Fibroblast of skin of abdomen (primary cell): ENCODE measurements around the gene HRH2.
"Not testable (repeated sequence)": the region's sequence is repeated elsewhere in the genome, so short reads cannot be mapped to it uniquely, and the experiment has no call there.

Experiments used
- DNase-seq: peaks from one replicate; pipeline ENCODE4 v3.0.0-alpha.2; 2013

The HRH2 gene

DNA sequence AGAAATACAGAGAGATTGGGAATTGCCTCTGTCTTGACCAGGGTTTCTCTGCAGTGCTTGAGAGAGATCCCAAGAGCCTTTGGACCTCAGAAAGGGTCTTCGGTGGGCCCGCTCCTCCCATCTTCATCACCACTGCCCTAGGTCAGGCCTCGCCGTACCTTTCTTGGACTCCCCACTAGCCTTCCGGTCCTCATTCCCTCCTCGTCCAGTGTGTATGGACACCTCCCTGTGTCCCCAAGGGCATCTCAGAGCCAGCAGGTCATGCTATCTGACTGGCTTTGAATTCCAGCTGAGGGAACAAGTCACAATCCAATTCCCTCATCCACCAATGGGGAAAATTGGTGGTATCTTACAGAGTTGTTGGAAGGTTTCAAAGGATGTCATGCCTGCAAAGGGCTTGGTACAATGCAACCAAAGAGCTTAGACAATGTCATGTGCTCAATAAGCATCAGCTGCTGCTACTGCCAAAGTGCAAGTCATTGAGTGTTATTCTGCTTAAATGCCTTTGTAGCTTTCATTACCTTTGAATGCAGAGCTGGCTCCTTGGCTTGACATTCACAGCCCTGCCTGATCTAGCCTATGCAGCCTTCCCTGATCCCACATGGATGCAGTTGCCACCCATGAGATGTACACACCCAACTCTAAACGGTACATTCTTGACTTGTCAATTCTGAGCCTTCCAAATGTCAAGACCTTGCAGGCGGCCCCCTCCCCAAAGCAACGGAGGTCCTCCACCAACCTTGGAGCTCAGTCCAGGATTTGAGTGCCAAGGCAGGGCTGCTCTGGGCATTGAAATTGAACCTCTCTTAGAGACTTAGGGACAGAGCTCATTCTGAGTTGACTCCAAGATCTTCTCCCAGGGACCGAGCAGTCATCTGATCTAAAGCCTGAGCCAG lies 58.0 kb downstream of the HRH2 start:
- DNase-seq, result no peak

DNA sequence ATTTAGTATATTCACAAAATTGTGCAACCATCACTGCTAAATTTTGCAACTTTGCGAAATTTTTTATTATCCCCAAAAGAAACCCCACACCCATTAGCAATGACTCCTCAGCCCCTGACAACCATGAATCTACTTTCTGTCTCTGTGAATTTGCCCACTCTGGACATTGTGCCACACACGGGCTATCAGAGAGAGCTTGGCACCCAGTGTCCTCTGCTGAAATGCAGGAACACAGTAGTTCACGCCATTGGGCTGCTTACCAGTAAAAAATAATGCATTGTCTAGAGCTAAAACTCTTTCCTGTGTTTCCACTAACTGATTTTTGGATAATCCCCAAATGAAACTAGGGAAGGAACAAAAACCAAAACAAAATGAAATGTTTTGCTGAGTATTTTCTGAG lies 60.0 kb downstream of the HRH2 start:
- DNase-seq, result no peak

- no peak for DNase-seq
These were observed 60.7 kb downstream of the HRH2 start for GRCh38 chr5:175718401-175719108.

- not testable (repeated sequence) for DNase-seq
These were observed 61.2 kb downstream of the HRH2 start for GRCh38 chr5:175719109-175719432.

- no peak for DNase-seq
These were observed 66.7 kb downstream of the HRH2 start for GRCh38 chr5:175724314-175725275.

GRCh38 chr5:175728316-175728715 lies 70.4 kb downstream of the HRH2 start:
- DNase-seq, result no peak

- no peak for DNase-seq
These were observed 71.3 kb downstream of the HRH2 start for GRCh38 chr5:175728885-175729828.

DNA sequence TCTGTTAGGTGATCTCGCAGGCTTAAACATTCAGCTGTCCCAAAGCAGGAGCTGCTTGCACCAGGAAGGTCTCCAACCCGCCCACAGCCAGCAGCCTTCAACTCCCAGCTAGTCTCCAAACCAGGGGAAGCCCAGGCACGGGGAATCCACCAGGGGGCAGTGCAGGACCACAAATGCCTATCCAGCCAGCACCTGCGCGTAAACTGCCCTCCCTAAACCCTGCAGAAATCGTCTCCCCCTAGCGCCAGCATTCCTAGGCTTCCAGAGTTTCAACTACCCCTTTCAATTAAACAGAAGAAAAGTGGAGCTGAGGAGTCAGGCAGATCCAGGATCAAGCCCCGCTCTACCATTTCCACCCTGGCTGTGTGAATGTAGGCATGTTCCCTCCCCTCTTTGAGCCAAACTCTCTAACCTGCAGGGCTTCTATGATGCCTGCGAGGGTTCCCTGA lies 72.0 kb downstream of the HRH2 start:
- DNase-seq, result peak; percentile 76

DNA sequence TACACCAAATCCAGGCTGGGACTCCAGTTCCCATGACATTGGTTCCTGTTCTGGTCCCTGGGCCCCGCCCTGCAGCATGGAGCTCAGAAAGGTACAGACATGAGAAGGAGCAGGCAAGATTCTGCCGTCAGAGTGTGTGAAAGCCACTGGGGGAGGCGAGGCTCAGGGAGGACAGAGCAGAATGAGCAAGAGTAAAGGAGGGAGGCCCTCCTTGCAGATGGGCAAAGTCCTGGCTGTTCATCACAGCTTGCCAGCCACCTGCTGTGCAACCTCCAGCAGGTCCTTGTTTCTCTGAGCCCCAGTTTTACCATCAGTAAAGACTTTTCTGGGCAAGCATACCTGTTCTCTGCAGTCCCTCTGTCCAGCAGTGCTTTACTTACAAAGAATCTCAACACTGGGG lies 73.3 kb downstream of the HRH2 start:
- no peak for DNase-seq

DNA sequence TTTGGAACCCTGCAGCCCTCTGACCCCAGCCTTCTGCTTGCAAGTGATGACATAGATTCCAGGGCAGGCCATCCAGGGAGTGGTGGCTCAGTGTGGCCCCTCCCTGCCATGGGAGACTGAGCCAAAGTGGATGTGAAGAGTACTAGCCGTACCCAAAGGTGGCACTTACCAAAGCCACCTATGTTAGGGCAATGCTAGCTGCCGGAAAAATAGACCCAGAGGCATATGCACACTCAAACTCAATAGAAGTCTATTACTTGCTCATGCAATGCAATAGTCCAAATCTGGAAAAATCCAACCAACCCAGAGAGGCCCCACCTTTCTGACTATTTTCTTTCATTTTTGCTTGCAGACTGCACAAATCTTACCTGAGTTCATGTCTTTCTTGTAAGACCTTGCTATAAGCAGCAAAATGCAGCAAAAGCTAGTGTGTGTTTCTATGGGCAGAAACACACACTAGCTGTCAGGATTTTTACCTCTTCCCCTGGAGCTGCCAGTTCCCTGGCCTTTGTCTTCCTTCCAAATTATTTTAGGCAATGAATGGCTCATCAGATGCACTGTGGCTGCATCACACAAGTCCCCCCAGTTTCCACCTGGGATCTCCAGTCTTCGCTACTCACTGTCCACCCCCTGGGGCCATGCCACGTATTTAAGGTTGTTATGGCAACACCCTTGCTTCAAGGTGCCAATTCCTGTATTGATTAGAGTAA lies 74.0 kb downstream of the HRH2 start:
- no peak for DNase-seq

- no peak for DNase-seq
These were observed 75.1 kb downstream of the HRH2 start for GRCh38 chr5:175733017-175733416.

GRCh38 chr5:175734016-175734415 lies 76.1 kb downstream of the HRH2 start:
- DNase-seq, result no peak

DNA sequence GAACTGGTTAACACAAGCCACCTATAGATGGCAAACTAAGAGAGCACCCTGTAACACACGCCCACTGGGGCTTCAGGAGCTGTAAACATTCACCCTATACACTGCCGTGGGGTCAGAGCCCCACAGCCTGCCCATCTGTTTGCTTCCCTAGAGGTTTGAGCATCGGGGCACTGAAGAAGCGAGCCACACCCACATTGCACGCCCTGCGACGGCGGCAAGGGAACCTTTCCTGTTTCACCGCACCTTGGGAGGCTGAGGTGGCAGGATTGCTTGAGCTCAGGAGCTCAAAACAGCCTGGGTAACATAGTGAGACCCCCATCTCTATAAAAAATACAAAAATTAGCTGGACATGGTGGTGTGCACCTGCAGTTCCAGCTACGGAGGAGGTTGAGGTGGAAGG lies 76.6 kb downstream of the HRH2 start:
- no peak for DNase-seq

- no peak for DNase-seq
These were observed 77.8 kb downstream of the HRH2 start for GRCh38 chr5:175735701-175736100.

- no peak for DNase-seq
These were observed 78.8 kb downstream of the HRH2 start for GRCh38 chr5:175736652-175737051.

- no peak for DNase-seq
These were observed 79.6 kb downstream of the HRH2 start for GRCh38 chr5:175737481-175737880.

DNA sequence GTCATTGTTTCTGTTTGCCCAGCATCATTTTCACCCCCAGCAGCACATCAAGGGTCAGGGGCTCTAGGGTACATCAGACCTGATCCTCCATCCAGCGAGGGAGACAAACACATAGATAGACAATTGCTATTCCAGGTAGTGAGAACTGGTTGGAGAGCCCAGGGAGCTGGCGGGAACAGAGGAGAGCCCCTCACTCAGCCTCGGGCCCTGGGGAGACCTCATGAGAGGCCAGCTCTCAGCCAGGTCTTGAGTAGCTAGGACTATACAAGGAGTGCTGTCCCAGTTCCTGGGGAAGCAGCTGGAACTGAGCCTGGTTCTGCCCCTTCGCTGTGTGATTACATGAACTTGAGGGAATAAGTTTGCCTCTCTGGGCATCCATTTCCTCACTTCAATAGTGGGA lies 80.3 kb downstream of the HRH2 start:
- DNase-seq, result no peak

DNA sequence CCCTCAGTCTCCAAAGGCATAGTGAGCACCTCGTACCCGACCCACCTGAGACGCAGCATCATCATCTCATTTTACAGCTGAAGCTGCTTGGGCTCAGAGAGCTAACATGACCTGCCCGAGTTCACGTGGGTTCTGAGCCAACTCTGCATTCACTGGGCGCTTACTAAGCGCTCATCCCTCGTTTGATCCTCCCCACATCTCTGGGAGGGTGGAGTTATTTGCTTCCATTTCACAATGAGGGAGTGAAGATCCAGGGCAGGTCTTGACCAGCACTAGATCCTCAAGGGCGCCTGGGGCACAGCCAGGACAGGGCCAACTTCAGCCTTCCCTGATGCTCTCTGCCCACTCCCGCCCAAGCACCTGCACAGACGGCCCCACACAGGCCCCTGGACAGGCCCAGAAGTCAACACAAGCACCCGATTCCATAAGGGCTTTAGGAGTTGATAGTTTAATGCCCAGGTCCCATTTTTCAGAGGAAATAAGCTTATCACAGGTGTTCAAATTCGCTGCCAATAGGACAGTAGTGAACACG lies 80.8 kb downstream of the HRH2 start:
- no peak for DNase-seq

DNA sequence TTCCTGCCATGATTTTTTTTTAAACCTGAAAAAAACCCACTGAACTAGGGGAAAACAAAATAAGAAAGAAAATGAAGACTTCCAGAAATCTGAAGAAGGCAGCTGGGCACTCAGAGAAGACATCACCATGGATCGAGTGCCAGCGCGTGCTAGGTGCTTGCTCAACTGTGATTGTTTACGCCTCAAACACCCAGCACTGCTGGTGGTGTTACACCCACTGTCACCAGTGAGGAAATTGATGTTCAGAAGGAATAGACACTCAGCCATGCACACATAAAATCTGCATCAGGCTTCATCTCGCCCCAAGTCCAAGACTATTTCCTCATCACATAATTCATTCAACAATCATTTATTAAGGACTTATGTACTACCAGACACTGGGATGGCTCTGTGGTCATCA lies 82.1 kb downstream of the HRH2 start:
- DNase-seq, result no peak

DNA sequence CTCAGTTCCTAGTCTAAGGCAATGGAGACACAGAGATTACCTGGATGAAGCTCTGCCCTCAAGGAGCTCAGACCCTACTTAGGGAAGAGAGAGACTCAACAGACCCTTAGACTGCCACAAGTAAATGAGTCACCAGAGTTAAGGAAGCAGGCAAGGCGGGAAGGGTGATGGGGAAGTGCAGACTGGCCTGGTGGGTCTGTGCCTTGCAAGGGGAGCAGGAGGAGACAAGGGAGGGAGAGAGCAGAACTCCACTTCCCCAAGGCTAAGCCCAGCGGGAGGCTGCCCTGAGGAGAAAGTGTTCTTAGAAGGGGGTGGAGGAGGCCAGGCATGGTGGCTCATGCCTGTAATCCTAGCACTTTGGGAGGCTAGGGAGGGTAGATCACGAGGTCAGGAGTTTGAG lies 83.7 kb downstream of the HRH2 start:
- no peak for DNase-seq
